ENCODE measurements around the gene IFT25.

DNA sequence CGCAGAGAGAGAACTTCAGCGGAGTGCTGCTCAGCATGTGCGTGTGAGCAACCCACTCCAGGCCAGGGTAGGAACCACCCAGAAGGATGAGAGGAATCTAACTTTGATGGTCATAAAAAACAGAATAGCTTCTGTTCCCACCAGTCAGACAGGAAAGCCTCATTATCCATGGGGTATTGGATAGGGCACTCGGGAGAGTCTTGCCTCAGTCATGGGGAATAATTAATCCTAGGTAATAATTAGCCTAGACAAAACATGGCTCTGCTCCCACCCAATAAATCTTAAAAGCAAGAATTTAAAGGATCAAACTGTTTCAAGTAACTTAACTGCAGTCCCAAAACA, 37.2 kb upstream of the IFT25 start:
- no peak for TF ChIP-seq POLR2A (IDR thresholded peaks at IDR 0.05)
- TF ChIP-seq, protein P1, sequence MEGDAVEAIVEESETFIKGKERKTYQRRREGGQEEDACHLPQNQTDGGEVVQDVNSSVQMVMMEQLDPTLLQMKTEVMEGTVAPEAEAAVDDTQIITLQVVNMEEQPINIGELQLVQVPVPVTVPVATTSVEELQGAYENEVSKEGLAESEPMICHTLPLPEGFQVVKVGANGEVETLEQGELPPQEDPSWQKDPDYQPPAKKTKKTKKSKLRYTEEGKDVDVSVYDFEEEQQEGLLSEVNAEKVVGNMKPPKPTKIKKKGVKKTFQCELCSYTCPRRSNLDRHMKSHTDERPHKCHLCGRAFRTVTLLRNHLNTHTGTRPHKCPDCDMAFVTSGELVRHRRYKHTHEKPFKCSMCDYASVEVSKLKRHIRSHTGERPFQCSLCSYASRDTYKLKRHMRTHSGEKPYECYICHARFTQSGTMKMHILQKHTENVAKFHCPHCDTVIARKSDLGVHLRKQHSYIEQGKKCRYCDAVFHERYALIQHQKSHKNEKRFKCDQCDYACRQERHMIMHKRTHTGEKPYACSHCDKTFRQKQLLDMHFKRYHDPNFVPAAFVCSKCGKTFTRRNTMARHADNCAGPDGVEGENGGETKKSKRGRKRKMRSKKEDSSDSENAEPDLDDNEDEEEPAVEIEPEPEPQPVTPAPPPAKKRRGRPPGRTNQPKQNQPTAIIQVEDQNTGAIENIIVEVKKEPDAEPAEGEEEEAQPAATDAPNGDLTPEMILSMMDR (IDR thresholded peaks at IDR 0.05), result no peak
